ENCODE results near the gene WHRN. TPM values are rescaled to one million over a fixed set of nuclear protein-coding genes. Genes with fewer than 3 reads are reported as not detected.

The WHRN gene
- total RNA-seq, 6 donors from 2014 or later = 2.5 to 17.8 (median 5.6) TPM

DNA sequence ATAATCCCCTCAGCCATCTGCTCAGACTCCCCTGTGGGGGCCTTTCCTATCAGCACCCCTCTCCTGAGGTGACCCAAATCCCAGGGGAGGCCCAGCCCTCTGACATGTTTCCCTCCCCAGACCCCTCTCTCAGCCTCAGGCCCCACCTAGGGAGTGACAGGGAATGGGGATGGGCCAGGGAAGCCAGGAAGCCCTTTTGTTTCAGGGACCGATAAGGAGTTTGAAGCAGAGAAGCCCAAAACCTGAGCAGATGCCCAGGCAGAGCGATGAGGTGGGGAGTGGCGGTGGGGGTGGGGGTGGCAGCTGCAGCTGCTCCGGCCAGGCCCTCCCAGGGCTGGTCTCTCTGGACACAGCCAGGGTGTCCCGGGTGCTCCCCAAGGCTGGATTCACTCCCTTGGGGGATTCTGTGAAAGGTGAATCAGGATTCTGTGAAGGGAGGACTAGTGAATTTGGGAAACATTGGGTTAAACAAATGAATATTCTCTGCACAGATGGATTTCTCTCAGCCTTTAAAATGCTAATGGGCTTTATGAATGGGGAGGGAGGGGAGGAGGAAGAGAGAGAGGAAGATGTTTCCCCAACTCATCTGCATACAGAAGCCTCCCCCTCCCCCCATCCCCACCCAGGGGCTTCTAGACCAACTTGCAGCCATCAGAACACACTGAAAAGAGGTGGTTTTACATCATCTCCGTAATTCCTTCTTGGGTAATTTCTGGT lies 134.9 kb downstream of the WHRN start:
- H3K4me1 ChIP-seq = peaks cover 57 to 77% (median 65%) of the 10 kb centered on the region in 4 donors
- ATAC-seq (ENCODE audit: low FRiP score in 2 of 2) = no peak
- TF ChIP-seq EP300 (IDR thresholded peaks at IDR 0.05) = no peak

DNA sequence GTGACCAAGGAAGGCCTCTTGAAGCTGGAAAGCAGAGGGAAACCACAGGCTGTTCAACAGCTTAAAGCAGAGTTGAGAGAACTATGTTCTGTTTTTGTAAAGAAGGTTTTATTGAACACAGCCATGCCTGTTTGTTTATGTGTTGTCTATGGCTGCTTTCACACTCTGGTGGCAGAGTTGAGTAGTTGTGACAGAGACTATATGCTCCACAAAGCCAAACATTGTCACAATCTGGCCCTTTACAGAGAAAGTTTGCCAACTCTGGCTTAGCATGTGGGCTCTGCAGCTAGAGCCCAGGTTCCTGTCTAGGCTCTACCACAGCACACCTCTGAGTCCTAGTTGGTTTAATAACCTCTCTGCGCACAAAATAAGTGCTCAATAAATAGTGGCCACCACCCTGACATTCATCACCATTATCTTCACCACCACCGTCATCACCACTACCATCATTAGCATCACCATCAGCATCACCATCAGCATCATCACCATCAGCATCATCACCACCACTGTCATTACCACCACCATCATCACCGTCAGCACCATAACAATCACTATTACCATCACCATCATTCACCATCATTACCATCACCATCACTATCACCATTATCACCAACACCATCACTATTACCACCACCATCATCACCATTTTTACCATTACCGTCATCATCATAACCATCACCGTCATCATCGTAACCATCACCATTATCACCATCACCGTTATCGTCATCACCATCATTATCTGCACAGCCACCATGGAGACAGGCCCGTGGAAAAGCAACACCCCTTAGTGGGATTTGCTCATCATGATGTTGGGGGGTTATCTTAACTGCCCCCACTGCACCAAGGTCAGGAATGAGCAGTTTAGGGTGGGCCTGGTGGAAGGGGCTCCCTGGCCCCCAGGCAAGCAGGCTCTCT lies 135.8 kb downstream of the WHRN start:
- no peak overlapping the region for H3K4me3 ChIP-seq
- DNase-seq = no peak
- ATAC-seq (ENCODE audit: low FRiP score in 2 of 2) = no peak
- 86 to 87% methylated on average over 9 of the region's 9 CpGs for WGBS, 2 donors
- H3K27ac ChIP-seq = peak overlapping the region; percentile 78 to 88 (median 86)
- H3K36me3 ChIP-seq = peaks cover 7 to 68% (median 28%) of the 10 kb centered on the region in 4 donors
- no peaks in the 10 kb centered on the region for H3K27me3 ChIP-seq
- H3K9me3 ChIP-seq = no peaks in the 10 kb centered on the region
- TF ChIP-seq POLR2AphosphoS5 (IDR thresholded peaks at IDR 0.05) (no peak), EP300 (IDR thresholded peaks at IDR 0.05) (peak in 1 of 4 donors; percentile 53)
- H3K4me1 ChIP-seq = peaks cover 61 to 86% (median 73%) of the 10 kb centered on the region in 4 donors

More for the DNA sequence above, 134.9 kb downstream of the WHRN start:
- DNase-seq = no peak
- 72 to 83% methylated on average over 5 to 6 of the region's 6 CpGs for WGBS, 2 donors
- Histone ChIP-seq H3K27me3 (no peaks in the 10 kb centered on the region), H3K9me3 (no peaks in the 10 kb centered on the region), H3K36me3 (peaks cover 7 to 66% (median 25%) of the 10 kb centered on the region in 4 donors), H3K27ac (peak overlapping the region; percentile 78 to 88 (median 86)), H3K4me3 (no peak overlapping the region)

DNA sequence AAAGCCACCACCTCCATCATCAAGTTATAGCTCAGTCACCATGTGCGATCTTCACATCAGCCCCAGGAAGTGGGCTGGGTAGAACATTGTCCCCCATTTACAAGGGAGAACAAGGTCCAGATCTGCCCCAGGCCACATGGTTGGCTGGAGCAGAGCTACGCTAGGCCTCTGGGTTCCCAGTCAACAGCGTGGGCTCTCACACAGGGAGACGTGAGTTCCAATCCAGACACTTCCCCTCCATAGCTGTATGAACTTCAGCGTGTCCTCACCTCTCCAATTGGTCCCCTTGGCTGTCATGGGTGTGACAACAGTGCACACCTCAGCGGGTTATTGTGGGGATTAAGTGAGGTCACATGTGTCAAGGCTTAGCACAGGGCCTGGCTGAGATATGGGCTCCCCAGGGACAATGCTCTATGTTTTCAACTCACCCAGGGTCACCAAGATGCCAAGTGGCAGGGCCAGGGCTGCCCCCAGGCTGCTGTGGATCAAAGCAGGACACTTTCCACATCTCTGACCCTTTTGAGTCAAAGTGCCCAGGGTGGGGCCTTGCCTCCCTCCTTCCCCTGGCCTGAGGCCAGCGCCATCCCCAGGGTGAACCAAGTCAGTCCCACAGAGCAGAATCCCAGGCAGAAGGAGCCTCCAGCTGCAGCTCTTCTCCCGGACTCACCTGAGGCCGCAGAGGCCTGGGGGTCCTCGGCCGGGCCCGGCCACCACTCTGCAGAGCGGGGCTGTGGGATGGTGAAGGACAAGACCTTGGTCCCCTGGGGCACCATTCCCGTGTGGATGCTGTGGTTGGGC lies 137.3 kb downstream of the WHRN start:
- ATAC-seq (ENCODE audit: low FRiP score in 2 of 2) (no peak), DNase-seq (no peak)
- no peak overlapping the region for H3K4me3 ChIP-seq
- no peak for TF ChIP-seq EP300 (IDR thresholded peaks at IDR 0.05)
- TF ChIP-seq POLR2A (IDR thresholded peaks at IDR 0.05) = no peak
- TF ChIP-seq POLR2AphosphoS5 (IDR thresholded peaks at IDR 0.05) = no peak
- TF ChIP-seq, protein P1, sequence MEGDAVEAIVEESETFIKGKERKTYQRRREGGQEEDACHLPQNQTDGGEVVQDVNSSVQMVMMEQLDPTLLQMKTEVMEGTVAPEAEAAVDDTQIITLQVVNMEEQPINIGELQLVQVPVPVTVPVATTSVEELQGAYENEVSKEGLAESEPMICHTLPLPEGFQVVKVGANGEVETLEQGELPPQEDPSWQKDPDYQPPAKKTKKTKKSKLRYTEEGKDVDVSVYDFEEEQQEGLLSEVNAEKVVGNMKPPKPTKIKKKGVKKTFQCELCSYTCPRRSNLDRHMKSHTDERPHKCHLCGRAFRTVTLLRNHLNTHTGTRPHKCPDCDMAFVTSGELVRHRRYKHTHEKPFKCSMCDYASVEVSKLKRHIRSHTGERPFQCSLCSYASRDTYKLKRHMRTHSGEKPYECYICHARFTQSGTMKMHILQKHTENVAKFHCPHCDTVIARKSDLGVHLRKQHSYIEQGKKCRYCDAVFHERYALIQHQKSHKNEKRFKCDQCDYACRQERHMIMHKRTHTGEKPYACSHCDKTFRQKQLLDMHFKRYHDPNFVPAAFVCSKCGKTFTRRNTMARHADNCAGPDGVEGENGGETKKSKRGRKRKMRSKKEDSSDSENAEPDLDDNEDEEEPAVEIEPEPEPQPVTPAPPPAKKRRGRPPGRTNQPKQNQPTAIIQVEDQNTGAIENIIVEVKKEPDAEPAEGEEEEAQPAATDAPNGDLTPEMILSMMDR (IDR thresholded peaks at IDR 0.05) = no peak
- H3K4me1 ChIP-seq = peaks cover 64 to 85% (median 73%) of the 10 kb centered on the region in 4 donors
- H3K9me3 ChIP-seq = no peaks in the 10 kb centered on the region
- peak overlapping the region; percentile 76 to 88 (median 82) for H3K27ac ChIP-seq
- H3K27me3 ChIP-seq = no peaks in the 10 kb centered on the region
- 90 to 96% methylated on average over 8 to 14 of the region's 14 CpGs for WGBS, 2 donors
- H3K36me3 ChIP-seq = peaks cover 7 to 70% (median 25%) of the 10 kb centered on the region in 4 donors

DNA sequence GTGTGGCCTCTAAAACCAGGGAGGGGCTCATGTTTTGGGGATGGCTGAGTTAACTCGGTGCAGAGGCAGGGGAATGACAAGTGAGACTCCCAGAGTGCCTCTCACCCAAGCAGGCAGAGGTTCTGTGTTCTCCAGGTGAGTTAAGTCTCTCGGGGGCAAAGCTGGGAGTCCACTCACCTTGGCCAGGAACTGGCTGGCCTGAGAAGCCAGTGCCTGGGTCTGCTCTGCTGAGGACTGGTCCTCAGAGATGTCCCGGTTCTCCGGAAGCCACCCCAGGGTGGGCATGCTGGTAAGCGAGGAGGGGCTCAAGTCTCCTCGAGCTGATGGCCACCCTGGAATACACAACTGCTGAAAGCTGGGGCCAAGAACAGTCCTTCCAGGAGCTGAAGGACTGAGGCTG lies 137.9 kb downstream of the WHRN start:
- Histone ChIP-seq H3K4me3 (no peak overlapping the region), H3K9me3 (no peaks in the 10 kb centered on the region), H3K4me1 (peaks cover 58 to 79% (median 67%) of the 10 kb centered on the region in 4 donors), H3K27ac (peak overlapping the region; percentile 76 to 88 (median 82)), H3K27me3 (no peaks in the 10 kb centered on the region), H3K36me3 (peaks cover 7 to 76% (median 30%) of the 10 kb centered on the region in 4 donors)
- TF ChIP-seq, protein P1 (IDR thresholded peaks at IDR 0.05) = no peak
- TF ChIP-seq EP300 (IDR thresholded peaks at IDR 0.05) (no peak), POLR2A (IDR thresholded peaks at IDR 0.05) (no peak), POLR2AphosphoS5 (IDR thresholded peaks at IDR 0.05) (no peak)
- WGBS, 2 donors = 82 to 84% methylated on average over 6 of the region's 6 CpGs
- no peak for DNase-seq
- ATAC-seq (ENCODE audit: low FRiP score in 2 of 2) = no peak

DNA sequence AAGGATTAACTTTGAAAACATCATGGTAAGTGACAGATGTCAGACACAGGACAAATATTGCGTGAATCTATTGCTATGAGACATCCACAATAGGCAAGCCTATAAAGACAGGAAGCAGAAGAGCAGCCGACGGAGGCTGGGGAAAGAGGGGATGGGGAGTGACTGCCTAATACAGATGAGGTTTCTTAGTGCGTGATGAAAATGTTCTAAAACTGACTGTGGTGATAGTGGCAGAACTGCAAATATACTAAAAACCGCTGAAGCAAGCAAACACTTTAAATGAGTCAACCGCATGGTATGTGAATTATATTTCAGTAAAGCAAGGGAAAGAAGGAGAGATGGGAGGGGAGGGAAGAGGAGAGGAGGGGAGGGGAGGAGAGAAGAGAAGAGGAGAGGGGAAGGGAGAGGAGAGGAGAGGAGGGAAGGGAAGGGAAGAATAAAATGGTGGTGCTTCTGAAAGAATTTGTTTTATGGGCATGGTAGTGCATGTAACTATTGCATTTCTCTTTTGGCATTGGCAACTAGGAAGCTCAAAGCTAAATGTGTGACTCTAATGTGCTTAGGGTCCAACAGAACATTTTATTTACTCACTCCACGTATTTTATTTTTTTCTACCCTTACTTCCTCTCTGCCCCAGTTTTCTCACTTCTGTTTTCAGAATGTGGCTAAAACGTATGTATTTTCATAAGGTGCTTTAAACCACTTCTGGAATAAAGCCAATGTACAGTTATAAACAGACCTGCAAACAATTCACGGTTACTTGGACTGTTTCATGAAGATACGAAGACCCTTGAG lies 138.7 kb downstream of the WHRN start:
- peaks cover 50 to 70% (median 59%) of the 10 kb centered on the region in 4 donors for H3K4me1 ChIP-seq
- no peak overlapping the region for H3K4me3 ChIP-seq
- no peaks in the 10 kb centered on the region for H3K27me3 ChIP-seq
- no peaks in the 10 kb centered on the region for H3K9me3 ChIP-seq
- WGBS, 2 donors = 32 to 33% methylated on average over 10 of the region's 10 CpGs
- peaks cover 16 to 82% (median 37%) of the 10 kb centered on the region in 4 donors for H3K36me3 ChIP-seq
- ATAC-seq (ENCODE audit: low FRiP score in 2 of 2) = peak in 1 of 2 donors; percentile 50
- DNase-seq = no peak
- peak overlapping the region; percentile 76 to 88 (median 82) for H3K27ac ChIP-seq
- TF ChIP-seq, protein P1 (IDR thresholded peaks at IDR 0.05) = no peak
- no peak for TF ChIP-seq POLR2AphosphoS5 (IDR thresholded peaks at IDR 0.05)
- peak in 1 of 4 donors; percentile 26 for TF ChIP-seq POLR2A (IDR thresholded peaks at IDR 0.05)
- peak in 1 of 4 donors; percentile 33 for TF ChIP-seq EP300 (IDR thresholded peaks at IDR 0.05)
